K562 (cell line): Measurements from ENCODE around the gene PRSS23. TPM values are rescaled to one million over a fixed set of nuclear protein-coding genes. Genes with fewer than 3 reads are reported as not detected.

Experiments
- ATAC-seq: fragments of 200-7000 bp; cut with Tn5 transposase; 3 replicates; pipeline ENCODE4 v1.9.1; 2020; ENCODE audit warnings: moderate library complexity
- BruUV-seq: library from RNA; stranded (reverse); fragments of 400-500 nt; replicated peaks from 2 replicates; lab custom pipeline; 2021; lab: Mats Ljungman, UMichigan
- CTCF ChIA-PET: fragments of 300-600 bp; formaldehyde crosslinking; extraction: SDS; loops from one replicate; lab custom pipeline; 2021; ENCODE audit warnings: low intra/inter-chr PET ratio; lab: Yijun Ruan, JAX
- POLR2A ChIA-PET: fragments of 300-600, 350-650 bp; sonication (Branson Sonifier 250); formaldehyde crosslinking; extraction: SDS; loops from one replicate; lab custom pipeline; 2021; ENCODE audit warnings: antibody characterized with exemption, inconsistent platforms; lab: Yijun Ruan, JAX
- DNase-seq, 4 experiments: peaks; one replicate each; pipeline versions ENCODE4 v3.0.0 to v3.0.0-alpha.2; 2011 to 2018; ENCODE audit warnings: low spot score in 3 of 4, mixed read lengths in 3 of 4; ENCODE audit errors: extremely low read depth in 1 of 4
- FAIRE-seq: peaks from 2 replicates; lab custom pipeline; 2011; peaks lifted over from hg19 to GRCh38; lab: Jason Lieb, UNC
- H2AFZ ChIP-seq: 2 replicates; pipeline ENCODE4 v1.6.0; 2011; ENCODE audit warnings: low read depth, low read length, control low read depth, inconsistent platforms
- H3K27ac ChIP-seq: fragments of 200-600 bp; 3 replicates; pipeline ENCODE4 v1.8.0; 2011; ENCODE audit warnings: low read depth, mild to moderate bottlenecking, control low read depth, inconsistent platforms, low read length, moderate library complexity, mixed read lengths; ENCODE audit errors: extremely low read depth
- H3K27me3 ChIP-seq, 2 experiments: fragments of 300-600 bp in 1 of 2; 2 replicates in 1 of 2; 3 replicates in 1 of 2; pipeline versions ENCODE4 v1.6.0 to v1.8.0; 2011; ENCODE audit warnings: inconsistent platforms in 2 of 2, low read length in 2 of 2, mild to moderate bottlenecking in 1 of 2, mixed read lengths in 1 of 2, moderate library complexity in 1 of 2; ENCODE audit not compliant: control insufficient read depth in 2 of 2, insufficient read depth in 2 of 2
- H3K36me3 ChIP-seq: fragments of 300-600 bp; 3 replicates; pipeline ENCODE4 v1.8.0; 2011; ENCODE audit warnings: mild to moderate bottlenecking, low read length, inconsistent platforms; ENCODE audit not compliant: control insufficient read depth, insufficient read depth
- H3K4me1 ChIP-seq, 2 experiments: fragments of 200-600 bp in 1 of 2; replicated peaks in 1 of 2; 2 replicates in 1 of 2; 3 replicates in 1 of 2; pipeline versions ENCODE4 v1.5.1 to v1.8.0; 2011; ENCODE audit warnings: inconsistent platforms in 2 of 2, low read length in 2 of 2, mild to moderate bottlenecking in 1 of 2, mixed read lengths in 1 of 2, moderate library complexity in 1 of 2; ENCODE audit not compliant: control insufficient read depth in 2 of 2, insufficient read depth in 2 of 2
- H3K4me2 ChIP-seq: 2 replicates; pipeline ENCODE4 v1.6.1; 2011; ENCODE audit warnings: low read length, control low read depth, inconsistent platforms, mixed read lengths; ENCODE audit not compliant: insufficient read depth
- H3K4me3 ChIP-seq: fragments of 200-600 bp; sonication (generic), shearing (Covaris generic); 2 replicates; pipeline ENCODE4 v1.5.1; 2016; ENCODE audit warnings: control low read depth, inconsistent platforms
- H3K79me2 ChIP-seq: fragments of 200-600 bp; 3 replicates; pipeline ENCODE4 v1.8.0; 2011; ENCODE audit warnings: low read length, inconsistent platforms; ENCODE audit not compliant: control insufficient read depth, insufficient read depth
- H3K9ac ChIP-seq, 2 experiments: 2 replicates each; pipeline versions ENCODE4 v1.6.0 to v1.6.1; 2011; ENCODE audit warnings: low read depth in 2 of 2, low read length in 2 of 2, control low read depth in 1 of 2, inconsistent platforms in 1 of 2, mild to moderate bottlenecking in 1 of 2, mixed read lengths in 1 of 2; ENCODE audit not compliant: insufficient read depth in 1 of 2
- H3K9me1 ChIP-seq: one replicate; pipeline ENCODE4 v1.6.0; 2011; ENCODE audit warnings: inconsistent platforms, mild to moderate bottlenecking, low read length, moderate library complexity; ENCODE audit not compliant: control insufficient read depth, insufficient read depth
- H3K9me3 ChIP-seq: replicated peaks from 2 replicates; pipeline ENCODE4 v1.5.1; 2011; ENCODE audit warnings: low read depth, low read length, inconsistent platforms; ENCODE audit not compliant: control insufficient read depth, insufficient read depth
- H4K20me1 ChIP-seq: replicated peaks from 2 replicates; pipeline ENCODE4 v1.6.1; 2011; ENCODE audit warnings: low read length, inconsistent platforms, mixed read lengths; ENCODE audit not compliant: control insufficient read depth, insufficient read depth
- ARNT ChIP-seq, 2 experiments: fragments of 450-650 bp; IDR thresholded peaks; 2 replicates each; pipeline ENCODE4 v1.6.1; 2016; ENCODE audit warnings: mild to moderate bottlenecking in 1 of 2
- CHAMP1 ChIP-seq: fragments of 450-650 bp; IDR thresholded peaks from 2 replicates; pipeline ENCODE4 v1.6.1; 2016; ENCODE audit warnings: mild to moderate bottlenecking
- CXXC5 ChIP-seq: fragments of 250-450 bp; sonication (Bioruptor Pico); IDR thresholded peaks from 2 replicates; pipeline ENCODE4 v1.8.0; 2022; ENCODE audit warnings: inconsistent platforms, mild to moderate bottlenecking, moderate library complexity
- DMBX1 ChIP-seq: fragments of 250-450 bp; sonication (Bioruptor Pico); IDR thresholded peaks from 2 replicates; pipeline ENCODE4 v1.8.0; 2022; ENCODE audit warnings: inconsistent platforms, mild to moderate bottlenecking, moderate library complexity, borderline replicate concordance
- DNMT1 ChIP-seq: fragments of 450-650 bp; IDR thresholded peaks from 2 replicates; pipeline ENCODE4 v1.6.1; 2016; ENCODE audit warnings: antibody characterized with exemption, mild to moderate bottlenecking
- EHMT2 ChIP-seq: fragments of 450-650 bp; IDR thresholded peaks from 2 replicates; pipeline ENCODE4 v1.6.1; 2018; ENCODE audit warnings: antibody characterized with exemption
- ELF1 ChIP-seq: fragments of 200-800 bp; sonication (Bioruptor generic); IDR thresholded peaks from 2 replicates; pipeline ENCODE4 v1.6.1; 2016; ENCODE audit warnings: missing genetic modification characterization, missing compliant biosample characterization
- KLF6 ChIP-seq: fragments of 250-450 bp; sonication (Bioruptor Pico); IDR thresholded peaks from 2 replicates; pipeline ENCODE4 v1.4.0; 2020; ENCODE audit warnings: mild to moderate bottlenecking, moderate library complexity, borderline replicate concordance
- LARP7 ChIP-seq: fragments of 450-650 bp; IDR thresholded peaks from 2 replicates; pipeline ENCODE4 v1.6.1; 2016
- MYBL2 ChIP-seq, 2 experiments: fragments of 450-650 bp in 1 of 2; sonication (generic) in 1 of 2; formaldehyde crosslinking in 1 of 2; IDR thresholded peaks; 2 replicates each; pipeline versions ENCODE4 v1.6.1 to v1.8.1; 2017 to 2022; ENCODE audit warnings: borderline replicate concordance in 1 of 2, inconsistent platforms in 1 of 2, low read depth in 1 of 2, mild to moderate bottlenecking in 1 of 2, missing genetic modification reagents in 1 of 2, moderate library complexity in 1 of 2
- NCOA1 ChIP-seq: fragments of 450-650 bp; IDR thresholded peaks from 2 replicates; pipeline ENCODE4 v1.6.1; 2016; ENCODE audit warnings: low read depth
- NFIC ChIP-seq: fragments of 450-650 bp; IDR thresholded peaks from 2 replicates; pipeline ENCODE4 v1.6.1; 2017; ENCODE audit warnings: mild to moderate bottlenecking, inconsistent platforms
- RBM22 ChIP-seq: fragments of 200-400 bp; formaldehyde crosslinking; IDR thresholded peaks from 2 replicates; pipeline ENCODE4 v1.6.1; 2018; ENCODE audit warnings: low read length, low read depth; ENCODE audit not compliant: poor library complexity, severe bottlenecking
- RHOXF2B ChIP-seq: fragments of 250-450 bp; sonication (Bioruptor Pico); conservative IDR thresholded peaks from 2 replicates; pipeline ENCODE4 v1.5.1; 2021
- TAF9B ChIP-seq: fragments of 450-650 bp; IDR thresholded peaks from 2 replicates; pipeline ENCODE4 v1.6.1; 2018; ENCODE audit warnings: mild to moderate bottlenecking; ENCODE audit not compliant: partially characterized antibody
- ZBTB26 ChIP-seq: fragments of 450-650 bp; formaldehyde crosslinking; IDR thresholded peaks from 2 replicates; pipeline ENCODE4 v1.4.0; 2022; ENCODE audit warnings: missing genetic modification characterization
- ZNF830 ChIP-seq: fragments of 250-450 bp; sonication (Bioruptor Pico); IDR thresholded peaks from 2 replicates; pipeline ENCODE4 v1.5.0; 2021; ENCODE audit warnings: mild to moderate bottlenecking
- in situ Hi-C: fragments of 300-500 bp; cut with MboI; formaldehyde crosslinking; loops from 4 replicates; pipeline ENCODE4 v1.15.0; 2018; ENCODE audit warnings: inconsistent platforms, mixed read lengths
- intact Hi-C: fragments of 100-400 bp; cut with micrococcal nuclease; formaldehyde crosslinking; loops from 2 replicates; pipeline ENCODE4 v1.14.2; 2022
- polyA plus RNA-seq, 8 experiments: library from polyadenylated mRNA; depleted of rRNA in 4 of 8; stranded (reverse) in 5 of 8; unstranded in 3 of 8; fragments of >200 nt; fragmentation: Nextera tagmentation in 2 of 8; fragmentation: Illumina TruSeq in 1 of 8; extraction: Ambion mirVana in 2 of 8; extraction: Trizol in 1 of 8; gene quantifications; 2 replicates each; pipeline versions ENCODE4 v1.2.1 to v1.2.3, GENCODE V29; 2011 to 2014; ENCODE audit warnings: inconsistent platforms in 1 of 8, missing spikeins in 1 of 8
- total RNA-seq, 7 experiments: library from RNA; depleted of rRNA in 6 of 7; stranded (reverse); fragments of >200 nt in 6 of 7; fragmentation: Illumina TruSeq in 2 of 7; extraction: Trizol in 2 of 7; gene quantifications; 2 replicates each; pipeline versions ENCODE4 v1.2.1 to v1.2.3, GENCODE V29; 2011 to 2021; ENCODE audit warnings: low replicate concordance in 1 of 7

PRSS23 gene
- total and polyA plus RNA-seq, 9 of the 15 experiments (the other 6 are each of a cell fraction or from before 2014, with no cell fraction given): 0.04 to 0.51 (median 0.11) TPM; not detected in 2

- no peak for ATAC-seq
- Histone ChIP-seq H3K4me1 (no peaks in the 10 kb centered on the region), H3K9ac (no peak overlapping the region), H3K9me3 (no peaks in the 10 kb centered on the region), H3K36me3 (no peaks in the 10 kb centered on the region), H3K9me1 (no peaks in the 10 kb centered on the region), H3K79me2 (no peaks in the 10 kb centered on the region), H3K27ac (no peak overlapping the region), H3K27me3 (peaks cover 4 to 15% of the 10 kb centered on the region in 2 experiments), H4K20me1 (no peaks in the 10 kb centered on the region), H3K4me2 (no peak overlapping the region), H3K4me3 (no peak overlapping the region)
- no TSS peak for BruUV-seq
- in situ Hi-C loops: no loop called here
- CTCF ChIA-PET: no interaction called here
- no peak for DNase-seq
- TF ChIP-seq ARNT (IDR thresholded peaks at IDR 0.05) (no peak), RBM22 (no peak), ELF1 (tag) (no peak), CHAMP1 (no peak), MYBL2 (IDR thresholded peaks at IDR 0.05; ENCODE audit: low read depth) (no peak), MYBL2 (CRISPR knock-in tag; IDR thresholded peaks at IDR 0.05; ENCODE audit: borderline replicate concordance) (no peak), NCOA1 (no peak), DNMT1 (no peak), CXXC5 (CRISPR knock-in tag) (no peak), ZBTB26 (CRISPR knock-in tag) (no peak), LARP7 (no peak), EHMT2 (no peak), DMBX1 (no peak), KLF6 (no peak), RHOXF2B (CRISPR knock-in tag) (no peak), TAF9B (no peak), ZNF830 (no peak), NFIC (no peak)
- TF ChIP-seq, all 486 proteins: peak for 0
- intact Hi-C loops: no loop called here
- FAIRE-seq: no peak
- no peak overlapping the region for H2AFZ ChIP-seq
- POLR2A ChIA-PET: interaction anchor here (0.5 to 0.9 kb wide), 2 partner anchors 10 to 253 kb away, joined by 3 read pairs; no protein-coding TSS in a partner anchor
Measured at GRCh38 chr11:86809561-86809960, 9.2 kb downstream of the PRSS23 start.
